Measurements from ENCODE around the gene SMPD3.

SMPD3 gene

DNA sequence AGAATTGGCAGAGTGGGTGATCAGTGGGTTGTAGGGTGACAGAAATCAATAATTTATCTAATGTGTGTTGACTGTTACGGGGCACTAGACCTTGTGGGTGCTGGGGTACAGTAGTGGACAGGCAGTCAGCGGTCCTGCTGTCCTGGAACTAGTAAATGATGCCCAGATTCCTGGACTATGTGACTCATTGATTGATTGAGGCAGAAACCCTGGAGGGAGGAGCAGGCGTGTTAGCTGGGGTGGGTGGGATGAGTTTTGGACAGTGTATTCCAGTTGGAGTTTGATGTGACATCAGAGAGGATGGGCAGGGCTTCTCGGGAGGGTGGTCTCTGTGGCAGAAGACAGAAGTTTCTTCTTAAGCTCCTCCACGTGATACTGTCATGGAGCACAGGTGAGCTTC is 113.1 kb downstream of the SMPD3 start:
- DNase-seq (ENCODE audit: low read depth, low spot score) = peak; percentile 42

DNA sequence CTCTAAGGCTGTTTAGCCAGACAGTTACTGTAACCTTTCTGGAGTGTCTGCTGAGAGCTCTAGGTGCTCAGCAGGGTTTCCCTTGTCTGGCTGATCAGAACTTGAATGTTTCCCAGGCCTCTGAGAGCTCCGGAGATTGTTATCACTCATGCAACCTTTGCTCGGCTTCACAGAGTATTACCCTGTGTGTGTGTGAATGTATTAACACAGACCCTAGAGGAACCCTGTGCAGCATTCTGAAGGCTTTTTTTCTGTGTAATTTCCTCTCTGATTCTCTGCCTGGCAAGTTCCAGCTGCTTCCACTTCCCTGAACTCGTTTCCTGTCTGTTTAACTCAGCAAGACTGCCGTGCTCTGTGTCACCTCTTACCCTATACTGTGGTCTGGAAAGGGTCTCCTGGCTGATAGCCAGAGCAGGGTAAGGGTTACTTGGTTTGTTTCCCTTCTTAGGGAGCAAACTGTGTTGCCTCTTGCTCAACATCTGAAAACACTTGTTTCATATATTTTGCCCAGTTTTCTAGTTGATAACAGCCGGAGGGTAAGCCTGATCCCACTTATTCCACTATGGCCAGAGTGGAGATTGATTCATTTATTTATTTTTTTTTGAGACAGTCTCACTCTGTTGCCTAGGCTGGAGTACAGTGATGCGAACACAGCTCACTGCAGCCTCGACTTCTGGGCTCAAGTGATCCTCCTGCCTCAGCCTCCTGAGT is 115.7 kb downstream of the SMPD3 start:
- DNase-seq (ENCODE audit: low read depth, low spot score) = no peak

GRCh38 chr16:68331879-68332410 is 116.4 kb downstream of the SMPD3 start:
- peak; percentile 83 for DNase-seq (ENCODE audit: low read depth, low spot score)

GRCh38 chr16:68328860-68329390 is 119.4 kb downstream of the SMPD3 start:
- no peak for DNase-seq (ENCODE audit: low read depth, low spot score)

DNA sequence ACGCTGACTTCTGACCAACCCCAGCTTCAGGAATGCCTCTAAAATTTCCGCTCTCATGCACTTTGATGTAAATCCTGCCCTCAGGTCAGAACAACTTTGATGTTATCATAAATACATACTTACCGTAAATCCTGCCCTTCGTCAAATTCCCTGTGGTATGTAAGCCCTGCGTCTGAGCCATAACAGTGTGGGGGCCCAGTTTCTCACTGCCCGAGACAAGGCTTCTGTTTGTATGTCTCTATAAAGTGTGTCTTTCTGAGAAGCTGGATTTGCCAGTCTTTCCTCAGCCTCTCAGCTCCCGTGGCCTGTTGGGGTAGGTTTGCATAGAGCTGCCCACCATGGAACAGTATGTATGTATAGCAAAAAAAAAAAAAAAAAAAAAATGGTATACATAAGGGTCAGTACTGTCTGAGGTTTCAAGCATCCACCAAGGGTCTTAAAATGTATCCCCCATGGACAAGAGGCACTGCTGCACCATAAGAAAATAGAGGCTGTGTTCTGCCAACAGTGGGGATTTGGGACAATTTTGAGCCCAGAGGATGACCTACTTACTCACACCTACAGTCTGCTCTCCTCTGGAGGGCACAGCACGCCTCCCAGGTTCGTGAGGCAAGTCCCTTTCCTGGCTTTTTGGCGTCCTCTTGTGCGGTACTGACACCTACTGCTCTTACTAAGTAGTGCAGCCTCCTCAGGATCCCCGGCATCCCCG is 120.0 kb downstream of the SMPD3 start:
- peak; percentile 93 for DNase-seq (ENCODE audit: low read depth, low spot score)

GRCh38 chr16:68324780-68325357 is 123.4 kb downstream of the SMPD3 start:
- DNase-seq (ENCODE audit: low read depth, low spot score) = no peak

- no peak for DNase-seq (ENCODE audit: low read depth, low spot score)
Observed at GRCh38 chr16:68324336-68324735, 124.0 kb downstream of the SMPD3 start.

DNA sequence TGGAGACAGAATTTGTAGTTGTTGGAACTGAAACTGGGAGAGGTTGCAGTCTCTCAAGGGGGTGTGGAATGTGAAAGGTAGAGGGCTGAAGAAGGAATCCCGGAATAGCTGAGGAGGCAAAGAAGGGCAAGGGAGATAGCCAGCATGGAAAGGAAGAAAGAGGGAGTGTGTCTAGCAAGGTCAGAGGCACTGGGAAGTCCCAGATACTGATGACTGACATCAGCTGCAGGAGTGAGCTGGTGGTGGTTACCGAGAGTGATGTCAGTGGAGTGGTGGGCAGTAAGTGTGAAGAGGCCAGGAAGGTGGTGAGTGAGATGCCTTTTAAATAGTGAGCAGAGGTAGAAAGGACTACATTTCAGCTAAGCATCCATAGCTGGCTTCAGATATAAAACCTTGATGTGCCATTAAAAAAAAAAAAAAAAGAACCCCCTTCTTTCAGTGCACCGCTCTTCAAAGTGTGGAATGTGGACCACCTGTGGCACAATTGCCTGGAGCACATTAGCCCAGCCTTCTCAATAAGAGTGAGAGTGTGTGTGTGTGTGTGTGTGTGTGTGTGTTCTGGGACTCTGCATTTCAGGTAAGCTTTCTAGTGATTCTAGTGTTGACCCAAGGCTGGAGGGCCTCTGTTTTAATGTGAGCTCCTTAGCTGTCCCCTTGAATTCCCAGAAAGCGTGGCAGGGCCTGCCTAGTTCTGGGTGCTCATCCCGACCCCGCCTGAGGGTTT is 129.0 kb downstream of the SMPD3 start:
- DNase-seq (ENCODE audit: low read depth, low spot score) = no peak

DNA sequence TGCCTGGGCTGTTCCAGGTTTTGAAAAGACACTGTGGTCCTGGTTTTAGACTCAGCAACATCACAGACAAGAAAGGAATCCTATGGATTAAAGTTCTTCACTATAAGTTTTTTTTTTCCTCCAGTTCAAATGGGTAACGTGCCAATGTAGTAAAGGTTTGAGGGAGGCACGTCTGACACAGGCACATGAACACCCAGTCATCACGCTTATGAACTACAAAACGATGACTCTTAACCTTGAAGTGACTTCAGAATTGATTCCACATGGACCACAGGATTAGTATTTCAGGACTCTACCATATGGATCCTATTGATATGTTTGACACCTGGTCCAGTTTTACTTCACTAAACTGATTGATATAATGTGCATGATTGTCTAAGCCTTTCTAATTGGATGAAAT is 135.2 kb downstream of the SMPD3 start:
- DNase-seq (ENCODE audit: low read depth, low spot score) = no peak

DNA sequence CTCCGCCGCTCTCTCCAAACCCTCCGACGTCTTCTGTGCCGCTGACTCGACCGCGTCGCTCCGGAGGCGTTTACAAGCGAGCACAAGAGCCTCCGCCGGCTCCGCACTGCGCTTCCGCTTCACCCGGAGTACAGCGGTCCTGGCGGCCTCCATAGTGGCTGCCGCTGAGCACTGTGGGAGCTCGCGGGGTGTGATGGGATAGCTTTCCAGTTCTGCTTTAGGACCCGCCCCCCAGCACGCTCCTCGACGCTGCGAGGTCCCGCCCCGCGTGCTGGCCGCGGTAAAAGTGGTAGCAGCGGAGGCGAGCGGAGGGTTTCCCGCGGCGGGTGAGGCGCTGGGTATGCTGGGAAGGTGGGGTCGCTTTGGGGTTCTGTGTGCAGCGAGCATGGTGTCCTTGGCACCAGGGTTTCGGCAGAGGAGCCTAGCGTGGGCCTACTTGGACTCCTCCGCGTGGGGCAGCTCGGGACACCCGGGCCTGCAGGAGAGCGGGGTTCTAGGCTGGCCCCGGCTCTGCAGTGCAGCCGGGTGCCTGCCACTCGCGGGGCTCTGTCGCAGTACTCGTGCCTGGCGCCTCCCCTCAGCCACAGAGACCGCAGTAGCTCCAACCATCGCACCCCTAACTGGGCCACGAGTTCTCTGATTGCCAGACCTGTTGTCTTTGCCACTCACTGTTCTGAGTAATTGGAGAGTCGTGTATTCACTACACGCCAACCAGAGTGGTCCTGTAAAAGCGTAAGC is 137.4 kb downstream of the SMPD3 start, which contains the start of the genes PRMT7 and SLC7A6OS:
TSS of gene PRMT7 (plus strand) at position 246 of the 738 bp plus-strand sequence. CDS start 4,961 bp downstream, outside the sequence.
TSS of gene SLC7A6OS (minus strand) at position 173 of the 738 bp plus-strand sequence. CDS start at position 153, 20 bp downstream.
- DNase-seq (ENCODE audit: low read depth, low spot score) = peak; percentile 96

DNA sequence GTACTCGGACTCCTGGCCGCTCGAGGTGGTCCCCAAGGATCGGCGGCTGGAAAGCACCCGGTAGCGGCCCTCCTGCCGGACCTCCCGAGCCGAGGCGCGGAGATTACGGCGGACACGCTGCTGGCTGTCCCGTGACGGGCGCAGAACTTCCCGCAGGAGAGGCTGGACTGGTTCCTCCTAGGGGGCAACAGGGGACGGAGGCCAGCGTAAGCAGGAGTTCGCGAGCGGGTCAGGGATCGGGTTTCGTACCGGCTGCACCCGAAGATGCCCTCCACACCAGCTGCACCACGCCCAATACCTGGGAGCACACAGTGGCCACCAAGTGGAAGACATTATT is 137.9 kb downstream of the SMPD3 start:
- DNase-seq (ENCODE audit: low read depth, low spot score) = no peak

DNA sequence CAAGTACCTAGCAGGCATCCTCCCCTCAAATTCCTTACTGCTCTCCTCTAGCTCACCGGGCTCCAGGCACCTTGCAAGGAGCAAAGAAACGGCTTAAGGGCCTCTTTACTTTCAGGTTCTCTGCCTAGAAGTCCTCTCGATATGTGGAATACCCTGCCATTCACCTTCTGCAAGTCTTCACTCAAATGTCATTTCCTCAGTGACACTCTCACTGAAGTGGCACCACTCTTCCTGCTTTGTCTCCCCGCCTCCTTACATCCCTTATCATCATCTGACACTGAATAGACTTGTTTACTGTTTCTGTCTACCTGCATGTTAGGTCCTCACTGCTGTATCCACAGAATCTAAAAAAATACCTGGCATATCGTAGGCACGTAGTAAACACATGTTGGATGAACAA is 138.5 kb downstream of the SMPD3 start:
- no peak for DNase-seq (ENCODE audit: low read depth, low spot score)

Measured in astrocyte of the hippocampus (primary cell).